Stimulated activated CD4-positive, alpha-beta T cell treated with anti-CD3 and anti-CD28 coated beads, Interleukin-2, amount 100 ng/mL, for 48 hours (primary cell): Measurements from ENCODE around the gene P3H2.

Source experiments
- DNase-seq, 2 donors: peaks; one replicate each; pipeline ENCODE4 v3.0.0-alpha.2; 2020

Gene P3H2

GRCh38 chr3:190044974-190045373, 75.7 kb downstream of the P3H2 start:
- DNase-seq, result no peak

GRCh38 chr3:190044142-190044541, 76.6 kb downstream of the P3H2 start:
- DNase-seq, result no peak

- no peak for DNase-seq
These were observed 77.0 kb downstream of the P3H2 start for GRCh38 chr3:190043741-190044140.

- DNase-seq, result no peak
These were observed 78.1 kb downstream of the P3H2 start for GRCh38 chr3:190042558-190042957.

- no peak for DNase-seq
These were observed 79.2 kb downstream of the P3H2 start for GRCh38 chr3:190041333-190042041.

GRCh38 chr3:190040145-190040544, 80.6 kb downstream of the P3H2 start:
- DNase-seq, result no peak

- DNase-seq, result no peak
These were observed 82.4 kb downstream of the P3H2 start for GRCh38 chr3:190038050-190038933.

- DNase-seq, result no peak
These were observed 84.1 kb downstream of the P3H2 start for GRCh38 chr3:190036631-190037030.

GRCh38 chr3:190034446-190034845, 86.3 kb downstream of the P3H2 start:
- no peak for DNase-seq

- DNase-seq, result no peak
These were observed 87.8 kb downstream of the P3H2 start for GRCh38 chr3:190032923-190033322.

- no peak for DNase-seq
These were observed 88.6 kb downstream of the P3H2 start for GRCh38 chr3:190031887-190032752.

GRCh38 chr3:190027116-190027515, 93.6 kb downstream of the P3H2 start:
- no peak for DNase-seq

GRCh38 chr3:190026154-190026553, 94.5 kb downstream of the P3H2 start:
- no peak for DNase-seq

GRCh38 chr3:190024912-190025311, 95.8 kb downstream of the P3H2 start:
- no peak for DNase-seq

GRCh38 chr3:190019844-190020243, 100.9 kb downstream of the P3H2 start:
- DNase-seq, result no peak

GRCh38 chr3:190019006-190019405, 101.7 kb downstream of the P3H2 start:
- DNase-seq, result no peak

GRCh38 chr3:190018460-190018859, 102.2 kb downstream of the P3H2 start:
- no peak for DNase-seq

- no peak for DNase-seq
These were observed 103.0 kb downstream of the P3H2 start for GRCh38 chr3:190017521-190018288.

GRCh38 chr3:190016966-190017365, 103.7 kb downstream of the P3H2 start:
- no peak for DNase-seq

- no peak for DNase-seq
These were observed 105.8 kb downstream of the P3H2 start for GRCh38 chr3:190014940-190015339.

GRCh38 chr3:190013943-190014924, 106.5 kb downstream of the P3H2 start:
- no peak for DNase-seq
